Glomerular visceral epithelial cell (primary cell): ENCODE data around the gene ROBO2.

Experiments
- DNase-seq: peaks from one replicate; pipeline ENCODE4 v3.0.0-alpha.2; 2016; ENCODE audit errors: extremely low spot score

Gene ROBO2

DNA sequence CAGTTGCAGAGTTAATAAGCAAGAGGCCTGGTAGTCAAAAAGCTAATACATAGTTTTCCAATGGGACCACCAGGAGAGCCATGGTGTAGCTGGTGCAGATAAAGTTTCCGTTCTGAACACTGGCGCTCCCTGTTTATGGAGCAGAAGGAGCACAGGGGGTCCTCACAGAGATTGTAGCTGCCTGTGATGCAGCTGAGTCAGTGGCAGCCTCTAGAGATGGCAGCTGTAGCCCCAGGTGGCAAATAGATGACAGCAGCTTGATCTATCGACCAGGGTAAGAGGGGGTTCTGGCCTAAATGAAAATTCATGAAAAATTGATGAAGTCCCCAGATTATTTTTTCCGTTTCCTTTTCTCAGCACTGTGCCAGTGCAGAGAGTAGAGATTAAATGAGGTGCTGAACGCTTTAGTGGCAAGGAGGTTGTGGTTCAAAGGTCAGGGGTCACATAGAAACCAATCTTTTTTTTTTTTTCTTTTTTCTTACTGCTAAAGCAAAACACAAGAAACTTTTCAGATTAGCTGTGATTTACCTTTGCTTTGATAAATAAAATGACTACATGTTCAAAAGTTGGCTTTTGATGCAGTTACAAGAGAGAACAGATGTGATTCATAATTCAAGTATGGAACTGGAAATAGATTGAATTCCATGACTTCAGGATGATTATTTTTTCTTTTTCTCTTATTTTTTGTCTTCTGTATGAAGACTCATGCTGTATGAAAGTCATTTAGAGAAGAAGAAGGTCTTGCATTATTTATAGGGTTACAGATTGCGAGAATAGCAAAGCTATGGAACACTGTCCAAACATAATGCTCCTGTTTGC lies 63.3 kb downstream of the ROBO2 start:
- DNase-seq: no peak

- no peak for DNase-seq
Measured at GRCh38 chr3:77122652-77123051, 82.8 kb downstream of the ROBO2 start.

- DNase-seq: no peak
Measured at GRCh38 chr3:77125966-77126365, 86.1 kb downstream of the ROBO2 start.

DNA sequence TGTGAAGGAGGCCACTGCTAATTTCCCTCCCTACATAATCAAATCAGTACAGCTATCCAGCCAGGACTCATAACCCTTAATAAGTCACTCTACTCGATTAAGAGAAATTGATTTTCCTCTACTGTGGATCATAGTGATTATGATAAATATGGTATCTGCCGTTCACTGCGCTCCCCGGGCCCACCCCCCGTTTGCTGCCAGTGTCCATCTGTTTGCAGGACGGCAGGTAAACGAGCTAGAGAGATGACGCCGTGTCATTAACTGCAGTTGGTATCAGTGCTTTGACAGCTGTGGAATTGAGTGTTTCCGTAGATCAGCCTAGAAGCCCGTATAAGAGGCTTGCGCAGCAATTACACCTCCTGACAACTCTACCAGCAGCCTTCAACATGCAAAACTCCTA lies 94.9 kb downstream of the ROBO2 start:
- no peak for DNase-seq

- DNase-seq: no peak
Measured at GRCh38 chr3:77137559-77137958, 97.7 kb downstream of the ROBO2 start.

DNA sequence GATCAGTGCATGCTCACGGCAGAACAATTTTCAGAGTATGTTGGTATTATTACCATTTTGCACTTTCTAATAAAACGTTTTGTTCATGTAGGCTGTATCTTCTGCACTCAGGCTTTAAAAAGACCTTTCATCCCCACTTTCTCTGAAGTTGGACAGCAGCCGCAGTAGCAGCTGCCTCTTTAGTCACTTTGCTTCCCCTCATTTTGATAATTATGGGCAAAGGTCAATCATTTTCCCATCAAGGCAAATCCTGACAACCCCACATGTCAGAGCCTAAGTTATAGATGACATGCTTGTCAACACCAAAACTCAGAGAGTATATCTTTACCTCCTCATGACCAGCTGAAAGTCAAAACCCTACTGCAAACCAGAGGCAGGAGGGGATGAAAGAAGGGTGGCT lies 99.7 kb downstream of the ROBO2 start:
- DNase-seq: no peak

GRCh38 chr3:77141423-77141822 lies 101.5 kb downstream of the ROBO2 start:
- DNase-seq: no peak

GRCh38 chr3:77142578-77142977 lies 102.7 kb downstream of the ROBO2 start:
- no peak for DNase-seq

GRCh38 chr3:77146004-77146403 lies 106.1 kb downstream of the ROBO2 start:
- no peak for DNase-seq

- DNase-seq: no peak
Measured at GRCh38 chr3:77147836-77148578, 108.1 kb downstream of the ROBO2 start.

GRCh38 chr3:77149382-77149781 lies 109.5 kb downstream of the ROBO2 start:
- DNase-seq: no peak

DNA sequence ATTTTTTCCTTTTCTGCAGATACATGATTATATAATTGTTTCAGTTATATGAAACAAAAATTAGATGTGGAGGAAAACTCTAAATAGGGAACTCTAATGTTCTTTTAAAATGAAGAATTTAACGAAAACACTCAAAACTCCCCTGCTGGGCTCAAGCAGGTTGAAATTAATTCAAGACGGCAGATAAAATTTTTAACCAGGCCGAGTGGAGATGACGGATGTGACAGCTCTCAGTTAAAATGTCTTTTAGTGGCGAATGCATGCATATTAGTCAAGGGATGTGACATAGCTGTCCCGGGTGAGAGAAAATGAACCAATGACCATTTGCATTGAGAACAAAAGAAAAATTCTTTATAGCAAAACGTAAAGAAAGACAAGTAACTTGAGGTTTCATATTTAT lies 110.1 kb downstream of the ROBO2 start:
- no peak for DNase-seq

DNA sequence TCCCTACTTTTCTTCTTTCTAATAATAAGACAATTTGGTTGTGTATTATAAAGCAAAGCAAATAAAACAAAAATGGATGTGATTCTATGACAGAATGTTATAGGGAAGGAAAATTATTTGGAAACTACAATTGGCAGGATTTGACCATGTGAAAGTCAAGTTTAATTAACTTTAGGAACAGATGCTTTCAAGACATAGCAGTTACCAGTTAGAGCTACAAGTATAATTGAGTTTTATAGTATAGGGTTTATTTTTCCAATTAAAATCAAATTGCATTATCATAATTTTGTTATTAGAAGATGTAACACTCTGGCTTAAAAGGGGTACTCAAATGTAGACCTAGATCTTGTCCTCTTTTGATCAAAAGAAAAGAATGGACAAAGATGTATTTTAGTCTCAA lies 110.9 kb downstream of the ROBO2 start:
- no peak for DNase-seq

DNA sequence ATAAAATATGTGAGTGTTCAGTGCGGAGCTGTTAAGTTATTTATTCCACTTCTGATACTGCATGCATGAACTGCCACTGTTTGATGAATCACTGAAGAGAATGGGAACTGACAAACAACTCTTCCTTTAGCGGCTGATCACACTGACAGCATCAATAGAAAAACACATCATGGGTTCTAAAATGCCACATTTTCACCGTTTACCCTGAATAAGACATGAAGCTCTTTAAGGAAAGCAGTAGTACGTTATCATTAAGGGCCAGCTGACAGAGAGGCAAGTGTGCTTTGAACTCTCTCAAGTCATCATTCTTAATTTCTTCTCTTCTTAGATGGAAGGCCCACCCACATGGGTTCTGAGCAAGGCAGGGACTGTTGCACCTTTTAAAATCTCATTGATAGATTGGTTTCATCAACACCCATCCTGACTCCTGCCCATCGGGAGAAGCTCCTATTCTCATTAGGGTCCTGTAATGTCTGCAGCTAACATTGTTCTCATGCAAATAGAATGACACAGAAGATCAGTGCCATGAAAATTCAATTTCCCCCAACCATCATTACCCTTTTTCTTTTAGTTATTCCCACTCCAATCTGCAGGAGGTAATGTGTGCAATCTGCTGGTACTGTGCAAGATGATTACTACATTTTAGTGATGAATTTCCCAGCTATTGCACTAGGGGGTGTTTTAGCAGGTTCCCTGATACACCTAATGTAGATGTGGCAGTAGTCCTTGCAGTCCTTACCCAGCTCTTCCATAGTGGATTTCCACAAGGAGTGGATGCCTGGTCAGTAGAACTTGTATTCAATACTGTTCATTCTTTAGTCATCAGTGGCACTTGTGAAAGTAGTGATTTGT lies 119.1 kb downstream of the ROBO2 start:
- DNase-seq: no peak

DNA sequence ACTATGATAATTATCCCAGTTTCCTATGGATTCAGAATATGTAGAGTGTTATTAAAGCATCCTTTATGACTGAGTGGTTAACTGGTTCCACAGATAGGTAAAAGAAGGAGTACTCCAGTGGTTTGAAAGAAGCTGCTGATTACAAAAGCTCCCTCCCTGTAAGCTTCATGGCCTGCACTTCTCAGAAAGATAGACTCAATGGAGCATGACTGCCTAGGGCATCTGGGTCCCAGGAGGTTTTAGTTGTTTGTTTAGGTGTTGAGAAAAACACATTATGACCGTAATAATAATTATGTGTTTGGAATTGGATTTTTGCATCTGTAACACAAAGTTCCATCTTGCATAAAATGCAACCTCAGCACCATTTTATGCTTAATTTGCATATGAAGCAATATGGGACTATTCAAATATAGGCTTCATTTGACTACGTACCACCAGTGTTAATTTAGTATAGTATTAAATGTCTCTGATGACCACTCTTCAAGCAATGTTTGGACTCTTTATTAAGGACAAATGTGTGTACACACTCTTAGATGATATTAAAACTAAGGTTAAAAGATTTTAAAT lies 121.1 kb downstream of the ROBO2 start:
- no peak for DNase-seq

GRCh38 chr3:77169823-77170222 lies 129.9 kb downstream of the ROBO2 start:
- no peak for DNase-seq

DNA sequence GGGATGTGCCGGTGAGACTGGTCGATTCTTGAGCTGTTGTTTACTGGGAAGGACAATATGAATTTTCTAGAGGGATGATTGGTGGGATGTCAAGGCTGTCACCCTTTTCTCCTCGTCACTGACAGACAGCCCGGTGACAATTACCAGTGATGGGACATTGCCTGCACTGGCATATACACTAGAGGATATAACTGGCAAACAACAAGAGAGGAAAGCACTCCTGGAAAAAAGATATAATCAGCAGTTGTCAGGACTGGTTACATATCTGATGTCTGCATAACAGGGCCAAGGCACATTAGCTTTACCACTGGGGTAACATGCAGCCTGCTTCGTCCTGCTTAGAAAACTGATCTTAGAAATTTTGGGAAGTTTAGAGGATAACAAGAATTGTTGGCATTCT lies 131.1 kb downstream of the ROBO2 start:
- no peak for DNase-seq

DNA sequence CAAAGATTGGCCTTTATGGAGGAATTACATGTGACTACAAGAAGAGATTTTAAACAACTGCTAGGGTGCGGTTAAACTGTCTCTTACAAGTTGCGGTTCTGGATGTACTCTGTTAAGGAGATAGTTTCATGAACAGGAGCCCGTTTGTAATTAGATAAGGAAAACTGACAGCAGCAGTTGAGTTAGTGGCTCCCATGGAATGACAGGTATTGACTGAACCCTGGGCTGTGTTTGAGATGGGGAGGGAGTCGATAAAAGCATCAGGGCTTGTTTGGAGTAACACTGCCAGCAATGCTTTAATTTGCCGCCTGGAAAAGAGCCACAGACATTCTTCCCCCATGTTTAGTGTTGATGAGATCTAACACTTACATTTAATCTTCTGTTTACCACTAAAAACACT lies 139.9 kb downstream of the ROBO2 start:
- DNase-seq: no peak

DNA sequence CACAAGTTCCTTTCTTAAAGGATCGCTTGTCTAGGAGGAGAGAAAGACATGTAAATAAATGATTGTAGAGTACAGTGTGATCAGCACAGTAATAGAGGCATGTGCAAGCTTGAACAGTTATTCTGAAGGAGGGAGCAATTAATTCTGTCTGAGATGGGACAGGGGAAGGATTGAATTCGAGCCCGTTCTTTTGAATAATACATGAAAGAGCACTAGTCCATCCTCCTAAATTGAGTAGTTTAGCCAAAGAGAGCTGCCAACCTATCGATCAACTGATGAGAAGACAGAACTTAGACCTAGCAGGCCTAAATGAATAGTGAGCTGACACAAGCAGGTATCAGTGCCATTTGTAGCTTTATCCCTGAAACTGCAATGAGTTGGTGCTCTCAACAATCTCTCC lies 142.4 kb downstream of the ROBO2 start:
- no peak for DNase-seq

- DNase-seq: no peak
Measured at GRCh38 chr3:77186319-77186718, 146.4 kb downstream of the ROBO2 start.

DNA sequence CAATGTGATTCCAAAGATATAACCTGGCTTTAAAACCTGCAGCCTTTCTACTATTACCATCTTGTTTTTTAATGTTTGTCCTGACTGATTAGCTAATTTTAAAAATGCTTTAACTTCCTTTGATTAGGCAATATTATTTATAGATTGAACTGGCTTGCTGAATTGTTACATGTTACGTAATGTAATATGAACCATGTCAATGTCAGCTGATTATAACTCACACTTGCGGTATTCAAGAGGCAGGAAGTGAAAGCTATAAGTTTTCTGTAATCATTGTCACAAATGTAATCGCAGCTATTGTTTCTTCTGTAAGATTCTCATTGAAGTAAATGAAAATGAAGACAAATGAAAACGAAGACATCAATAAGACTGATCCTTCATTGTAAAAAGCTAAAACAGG lies 146.8 kb downstream of the ROBO2 start:
- DNase-seq: no peak

DNA sequence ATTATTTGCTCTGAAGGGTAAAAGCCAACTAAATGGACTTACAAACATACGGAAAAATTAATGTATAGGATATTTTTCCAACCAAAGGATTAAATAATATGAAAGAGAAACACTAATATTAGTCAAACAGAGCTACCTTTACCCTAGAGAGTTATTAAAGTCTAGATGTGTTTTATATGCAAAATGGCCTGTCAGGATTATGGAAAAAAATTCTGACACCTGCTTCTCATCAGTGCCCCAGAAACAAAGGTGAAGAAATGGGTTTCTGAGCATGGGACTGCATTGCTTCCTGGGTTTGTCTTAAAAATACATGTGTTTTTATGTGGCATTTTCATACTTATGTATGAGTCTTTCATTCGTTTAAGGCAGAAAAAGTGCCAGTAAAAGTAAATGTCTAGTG lies 148.3 kb downstream of the ROBO2 start:
- DNase-seq: no peak
